ENCODE results near the gene CDRT15.

CDRT15 gene

DNA sequence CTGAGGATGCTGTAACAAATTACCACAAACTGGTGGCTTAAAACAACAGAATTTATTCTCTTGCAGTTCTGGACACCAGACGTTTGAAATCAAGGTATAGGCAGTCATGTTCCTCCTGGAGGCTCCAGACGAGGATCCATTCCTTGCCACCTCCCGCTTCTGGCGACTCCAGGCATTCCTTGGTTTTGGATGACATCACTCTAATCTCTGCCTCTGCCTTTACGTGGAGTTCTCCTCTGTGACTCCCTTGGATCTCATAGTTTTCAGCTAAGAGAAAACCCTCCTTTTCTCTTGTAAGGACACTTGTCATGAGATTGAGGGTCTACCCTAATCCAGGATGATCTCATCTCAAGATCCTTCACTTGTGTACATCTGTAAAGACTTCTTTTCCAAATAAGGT is 32.8 kb upstream of the CDRT15 start:
- TF ChIP-seq, protein P1, sequence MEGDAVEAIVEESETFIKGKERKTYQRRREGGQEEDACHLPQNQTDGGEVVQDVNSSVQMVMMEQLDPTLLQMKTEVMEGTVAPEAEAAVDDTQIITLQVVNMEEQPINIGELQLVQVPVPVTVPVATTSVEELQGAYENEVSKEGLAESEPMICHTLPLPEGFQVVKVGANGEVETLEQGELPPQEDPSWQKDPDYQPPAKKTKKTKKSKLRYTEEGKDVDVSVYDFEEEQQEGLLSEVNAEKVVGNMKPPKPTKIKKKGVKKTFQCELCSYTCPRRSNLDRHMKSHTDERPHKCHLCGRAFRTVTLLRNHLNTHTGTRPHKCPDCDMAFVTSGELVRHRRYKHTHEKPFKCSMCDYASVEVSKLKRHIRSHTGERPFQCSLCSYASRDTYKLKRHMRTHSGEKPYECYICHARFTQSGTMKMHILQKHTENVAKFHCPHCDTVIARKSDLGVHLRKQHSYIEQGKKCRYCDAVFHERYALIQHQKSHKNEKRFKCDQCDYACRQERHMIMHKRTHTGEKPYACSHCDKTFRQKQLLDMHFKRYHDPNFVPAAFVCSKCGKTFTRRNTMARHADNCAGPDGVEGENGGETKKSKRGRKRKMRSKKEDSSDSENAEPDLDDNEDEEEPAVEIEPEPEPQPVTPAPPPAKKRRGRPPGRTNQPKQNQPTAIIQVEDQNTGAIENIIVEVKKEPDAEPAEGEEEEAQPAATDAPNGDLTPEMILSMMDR (conservative IDR thresholded peaks at IDR 0.05; ENCODE audit: low read depth, low read length): no peak
- Histone ChIP-seq H3K9ac (no peak overlapping the region), H4K20me1 (ENCODE audit: insufficient read depth) (no peaks in the 10 kb centered on the region), H3K4me3 (IDR thresholded peaks at IDR 0.05; ENCODE audit: insufficient read depth, low read depth, low read length) (no peak overlapping the region), H3K27ac (no peak overlapping the region), H2AFZ (ENCODE audit: low read depth) (no peak overlapping the region), H3K4me2 (no peak overlapping the region), H3K79me2 (ENCODE audit: insufficient read depth, low read depth) (no peaks in the 10 kb centered on the region), H3K4me1 (ENCODE audit: low read depth, poor library complexity, severe bottlenecking) (no peaks in the 10 kb centered on the region), H3K36me3 (ENCODE audit: insufficient read depth) (no peaks in the 10 kb centered on the region), H3K27me3 (ENCODE audit: insufficient read depth, low read depth) (no peaks in the 10 kb centered on the region)

DNA sequence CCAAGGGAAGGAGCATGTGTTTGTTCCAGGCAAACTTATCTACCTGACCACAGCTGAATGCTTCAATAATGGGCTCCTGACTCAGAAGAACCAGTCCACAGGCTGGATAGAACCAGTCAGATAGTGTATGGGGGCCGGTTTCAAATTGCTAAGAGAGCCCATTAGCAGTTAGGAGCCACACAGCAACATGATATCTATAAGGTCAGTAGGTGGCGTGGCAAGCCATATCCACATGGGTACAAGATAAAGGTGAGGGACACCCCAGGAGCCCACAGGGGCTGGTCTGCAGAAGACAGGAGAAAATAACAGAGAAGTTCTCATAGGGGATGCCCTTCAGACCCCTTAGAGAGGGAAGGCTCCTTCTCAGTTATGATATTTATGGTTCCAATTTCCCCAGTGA is 31.6 kb upstream of the CDRT15 start:
- Histone ChIP-seq H3K27me3 (ENCODE audit: insufficient read depth, low read depth) (no peaks in the 10 kb centered on the region), H3K4me2 (no peak overlapping the region)

DNA sequence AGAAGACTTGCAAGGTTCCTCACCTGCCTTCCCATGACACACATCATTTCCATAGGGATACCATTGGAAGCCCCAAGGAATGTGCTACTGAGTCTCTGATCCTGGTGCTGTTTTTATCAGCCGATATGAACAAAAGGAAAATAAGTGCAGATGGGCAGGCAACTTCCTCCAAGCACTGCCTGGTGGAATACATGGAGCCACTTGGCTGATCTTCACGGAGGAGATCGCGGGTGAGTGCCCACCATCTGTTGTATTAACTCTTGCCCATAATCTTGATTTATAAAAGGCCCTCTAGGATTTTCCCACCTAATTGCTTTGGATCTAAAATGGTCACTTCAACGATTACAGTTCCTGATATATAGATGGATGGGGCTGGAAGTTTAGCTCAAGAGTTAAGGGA is 24.7 kb upstream of the CDRT15 start:
- Histone ChIP-seq H2AFZ (ENCODE audit: low read depth) (no peak overlapping the region), H3K4me2 (no peak overlapping the region), H3K36me3 (ENCODE audit: insufficient read depth) (no peaks in the 10 kb centered on the region), H3K4me3 (IDR thresholded peaks at IDR 0.05; ENCODE audit: insufficient read depth, low read depth, low read length) (no peak overlapping the region), H3K4me1 (ENCODE audit: low read depth, poor library complexity, severe bottlenecking) (no peaks in the 10 kb centered on the region), H3K27me3 (ENCODE audit: insufficient read depth, low read depth) (no peaks in the 10 kb centered on the region), H3K79me2 (ENCODE audit: insufficient read depth, low read depth) (no peaks in the 10 kb centered on the region), H4K20me1 (ENCODE audit: insufficient read depth) (no peaks in the 10 kb centered on the region), H3K9ac (no peak overlapping the region), H3K27ac (no peak overlapping the region)
- TF ChIP-seq, protein P1 (conservative IDR thresholded peaks at IDR 0.05; ENCODE audit: low read depth, low read length): no peak

More for the DNA sequence above, 31.6 kb upstream of the CDRT15 start:
- no peak overlapping the region for H3K9ac ChIP-seq
- no peaks in the 10 kb centered on the region for H3K4me1 ChIP-seq (ENCODE audit: low read depth, poor library complexity, severe bottlenecking)
- H3K79me2 ChIP-seq (ENCODE audit: insufficient read depth, low read depth): no peaks in the 10 kb centered on the region
- H2AFZ ChIP-seq (ENCODE audit: low read depth): no peak overlapping the region
- TF ChIP-seq, protein P1 (conservative IDR thresholded peaks at IDR 0.05; ENCODE audit: low read depth, low read length): no peak
- no peaks in the 10 kb centered on the region for H3K36me3 ChIP-seq (ENCODE audit: insufficient read depth)
- H3K4me3 ChIP-seq (IDR thresholded peaks at IDR 0.05; ENCODE audit: insufficient read depth, low read depth, low read length): no peak overlapping the region
- no peaks in the 10 kb centered on the region for H4K20me1 ChIP-seq (ENCODE audit: insufficient read depth)
- H3K27ac ChIP-seq: no peak overlapping the region

DNA sequence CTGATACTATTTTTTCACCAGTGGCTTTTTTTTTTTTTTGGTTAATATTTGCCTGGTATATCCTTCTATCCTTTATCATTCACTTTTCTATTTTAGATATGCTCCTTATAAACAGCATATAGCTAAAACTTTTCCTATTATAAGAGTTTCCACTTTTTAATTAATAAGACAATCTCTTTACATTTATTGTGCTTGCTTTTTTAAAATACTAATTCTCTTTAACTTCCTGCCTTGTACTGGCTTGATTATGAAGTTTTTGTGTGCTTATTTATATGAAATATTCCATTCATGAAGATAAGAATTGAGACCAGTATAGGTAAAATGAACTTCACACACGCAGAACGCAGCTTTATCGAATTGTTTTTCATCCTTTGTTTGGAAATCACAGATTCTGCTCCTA is 9.0 kb upstream of the CDRT15 start:
- H4K20me1 ChIP-seq (ENCODE audit: insufficient read depth): no peaks in the 10 kb centered on the region
- TF ChIP-seq, protein P1 (conservative IDR thresholded peaks at IDR 0.05; ENCODE audit: low read depth, low read length): no peak
- H3K36me3 ChIP-seq (ENCODE audit: insufficient read depth): no peaks in the 10 kb centered on the region
- H3K4me3 ChIP-seq (IDR thresholded peaks at IDR 0.05; ENCODE audit: insufficient read depth, low read depth, low read length): no peak overlapping the region
- H3K4me2 ChIP-seq: no peak overlapping the region
- no peak overlapping the region for H2AFZ ChIP-seq (ENCODE audit: low read depth)
- no peak overlapping the region for H3K9ac ChIP-seq
- H3K27ac ChIP-seq: no peak overlapping the region
- no peaks in the 10 kb centered on the region for H3K4me1 ChIP-seq (ENCODE audit: low read depth, poor library complexity, severe bottlenecking)
- no peaks in the 10 kb centered on the region for H3K79me2 ChIP-seq (ENCODE audit: insufficient read depth, low read depth)
- H3K27me3 ChIP-seq (ENCODE audit: insufficient read depth, low read depth): no peaks in the 10 kb centered on the region
